SK-MEL-5 (cell line): ENCODE measurements around the gene PFKL. TPM values are rescaled to one million over a fixed set of nuclear protein-coding genes. Genes with fewer than 3 reads are reported as not detected.

Experiments used
- DNase-seq: peaks from one replicate; pipeline ENCODE4 v3.0.0-alpha.2; 2016; ENCODE audit warnings: low read depth, low spot score
- in situ Hi-C: cut with HindIII; loops from 2 replicates; pipeline ENCODE4 v1.10.0; 2016; ENCODE audit warnings: low sequenced_read_pairs, high pct_unique_total_duplicates, low pct_unique_long_range_greater_than_20kb
- total RNA-seq: library from RNA; depleted of rRNA; stranded (reverse); fragments of >200 nt; shearing (Covaris generic); gene quantifications from 2 replicates; pipeline ENCODE4 v1.2.3, GENCODE V29; 2014

Gene PFKL
- total RNA-seq, 1 experiment from 2014 or later, result 81.4 TPM

DNA sequence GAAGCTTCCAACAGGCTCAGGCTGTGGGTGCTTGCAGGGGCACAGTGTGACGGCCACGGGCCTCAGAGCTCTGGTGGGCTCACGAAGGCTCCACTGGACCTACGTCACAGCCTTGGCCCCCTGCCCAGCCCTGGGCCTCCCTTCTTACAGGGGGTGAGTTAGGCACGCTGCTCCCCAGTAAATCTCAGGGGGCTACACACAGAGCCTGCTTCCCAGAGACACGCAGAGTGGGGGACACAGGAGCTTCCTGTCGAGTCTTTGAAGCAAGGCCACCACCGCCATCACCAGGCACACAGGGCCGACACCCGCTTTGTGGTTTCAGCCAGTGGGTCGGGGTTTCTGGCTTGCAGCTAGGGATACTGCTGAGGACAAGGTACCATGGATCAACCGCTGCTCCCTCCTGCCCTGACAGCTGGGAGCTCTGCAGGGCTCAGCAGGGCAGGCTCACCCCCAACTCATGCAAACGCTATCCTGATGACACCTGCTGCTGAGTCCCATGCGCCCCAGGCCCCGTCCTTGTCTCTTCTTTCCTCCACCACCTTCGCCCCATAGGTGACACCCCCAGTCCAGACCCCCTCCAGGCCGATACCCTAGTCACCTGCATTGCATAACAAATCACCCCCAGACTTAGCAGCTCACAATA lies 44.8 kb downstream of the PFKL start:
- in situ Hi-C loops, result no loop called here
- DNase-seq, result no peak

GRCh38 chr21:44345495-44345894 lies 45.6 kb downstream of the PFKL start:
- DNase-seq, result no peak
- in situ Hi-C loops, result no loop called here

DNA sequence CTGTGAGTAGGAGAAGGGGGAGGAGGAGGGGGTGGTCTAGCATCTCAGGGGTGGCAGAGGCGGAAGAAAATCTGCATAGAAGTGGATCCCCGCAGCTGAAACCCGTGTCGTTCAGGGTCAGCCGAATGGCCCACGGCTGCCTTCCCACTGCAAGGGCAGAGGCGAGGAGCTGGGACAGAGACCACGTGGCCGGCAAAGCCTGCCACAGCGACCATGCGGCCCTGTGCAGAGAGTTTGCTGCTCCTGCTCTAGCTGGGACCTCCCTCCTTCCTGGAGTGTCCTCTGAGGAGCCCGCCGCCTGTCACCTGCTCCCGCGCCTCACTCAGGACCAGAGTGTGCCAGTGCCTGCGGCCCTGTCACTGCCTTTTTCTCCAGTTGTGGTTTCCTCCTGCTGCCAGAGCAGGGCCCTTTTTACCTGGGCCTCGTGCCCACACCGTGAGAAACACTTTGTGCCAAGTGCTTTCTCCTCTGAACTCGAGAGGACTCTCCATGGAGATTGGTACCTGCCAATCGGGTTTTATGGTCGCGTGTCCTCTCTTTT lies 48.1 kb downstream of the PFKL start:
- in situ Hi-C loops, result no loop called here
- no peak for DNase-seq

GRCh38 chr21:44348861-44349260 lies 49.0 kb downstream of the PFKL start:
- DNase-seq, result no peak
- in situ Hi-C loops, result no loop called here

DNA sequence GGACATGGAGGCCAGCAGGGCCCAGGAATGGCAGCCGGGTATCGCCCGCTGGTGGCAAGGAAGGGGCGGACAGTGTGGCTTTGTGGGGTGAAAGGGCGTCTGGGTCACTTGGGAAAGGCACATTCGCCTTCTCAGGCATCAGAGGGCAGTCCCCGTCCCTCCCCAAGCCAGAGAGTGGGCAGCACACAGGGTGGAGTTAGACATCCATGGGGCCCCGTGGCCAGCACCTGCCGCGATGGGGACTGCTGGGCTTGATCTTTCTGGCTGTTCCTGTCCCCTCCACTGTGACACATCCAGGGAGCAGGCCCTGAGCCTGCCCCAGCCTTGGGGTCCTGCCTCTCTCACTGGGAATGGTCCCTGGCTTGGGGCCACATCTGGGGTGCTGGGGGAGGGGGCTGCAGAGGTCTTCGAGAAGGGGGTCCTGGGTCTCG lies 49.6 kb downstream of the PFKL start:
- in situ Hi-C loops, result no loop called here
- DNase-seq, result no peak

GRCh38 chr21:44349847-44350772 lies 50.3 kb downstream of the PFKL start:
- no peak for DNase-seq
- in situ Hi-C loops, result no loop called here

DNA sequence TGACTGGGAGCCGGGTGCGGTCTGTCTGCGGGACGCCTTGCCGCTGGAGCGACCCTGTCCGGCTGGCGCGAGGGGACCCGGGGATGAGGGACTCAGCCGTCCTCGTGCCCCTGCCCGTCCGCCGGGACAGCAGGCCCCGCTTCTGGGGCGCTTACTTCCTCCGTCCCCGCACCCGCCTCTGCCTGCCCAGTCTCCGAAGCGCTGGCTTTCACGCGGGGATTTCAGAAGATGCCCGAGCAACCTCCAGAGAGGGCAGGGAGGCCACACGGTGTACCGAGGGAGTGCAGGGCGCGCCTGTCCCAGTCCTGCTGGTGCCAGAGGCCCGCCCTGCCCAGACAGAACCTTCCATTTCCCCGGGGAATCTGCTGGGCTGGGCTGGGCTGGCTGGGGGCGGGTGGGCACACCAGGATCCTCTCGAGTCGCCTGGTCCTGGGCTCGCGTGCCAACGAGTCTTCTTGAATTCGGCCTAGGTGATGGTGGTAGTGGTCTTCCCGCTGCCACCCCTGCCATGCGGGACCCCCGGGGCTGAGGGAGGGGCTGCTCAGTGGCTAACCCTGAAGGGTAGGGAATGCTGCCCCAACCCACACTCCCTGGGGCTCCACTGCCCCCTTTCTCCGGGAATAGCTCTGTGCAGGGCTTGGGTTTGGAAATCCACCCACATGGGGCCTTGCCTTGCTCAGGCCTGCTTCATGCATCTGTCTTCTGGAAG lies 51.1 kb downstream of the PFKL start:
- in situ Hi-C loops, result no loop called here
- no peak for DNase-seq

DNA sequence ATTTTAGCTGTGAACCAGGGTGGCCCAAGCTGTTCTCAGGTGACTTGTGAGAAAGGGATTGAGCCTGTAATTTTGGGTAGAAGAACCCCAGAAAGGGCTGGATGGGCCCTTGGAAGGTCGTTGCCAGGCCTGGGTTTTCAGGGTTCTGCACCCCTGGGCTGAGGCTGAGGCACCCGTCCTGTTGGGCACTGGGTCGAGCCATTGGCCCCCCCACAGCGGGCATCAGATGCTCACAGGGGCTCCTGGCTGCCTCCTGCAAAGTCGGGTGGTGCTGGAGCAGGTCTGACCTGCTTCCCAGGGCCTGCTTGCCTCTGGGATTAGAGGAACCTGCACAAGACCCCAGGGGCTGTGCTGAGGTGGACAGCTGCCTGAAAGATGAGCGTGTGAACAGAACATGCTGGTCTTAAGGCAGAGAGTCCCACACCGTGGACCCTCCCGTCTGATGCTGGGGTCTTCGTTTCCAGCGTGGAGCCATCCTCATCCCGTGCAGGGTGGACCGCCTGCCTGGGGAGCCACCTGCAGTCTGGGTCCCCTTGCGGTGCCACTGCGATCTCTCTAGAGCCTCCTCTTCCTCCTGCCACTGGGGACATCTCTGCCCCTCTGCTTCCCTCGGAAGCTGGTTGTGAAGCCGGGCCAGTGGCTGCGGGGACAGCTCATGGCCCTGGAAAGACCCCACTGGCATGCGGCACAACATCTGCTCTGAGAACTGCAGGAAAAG lies 51.8 kb downstream of the PFKL start:
- DNase-seq, result no peak
- in situ Hi-C loops, result no loop called here

DNA sequence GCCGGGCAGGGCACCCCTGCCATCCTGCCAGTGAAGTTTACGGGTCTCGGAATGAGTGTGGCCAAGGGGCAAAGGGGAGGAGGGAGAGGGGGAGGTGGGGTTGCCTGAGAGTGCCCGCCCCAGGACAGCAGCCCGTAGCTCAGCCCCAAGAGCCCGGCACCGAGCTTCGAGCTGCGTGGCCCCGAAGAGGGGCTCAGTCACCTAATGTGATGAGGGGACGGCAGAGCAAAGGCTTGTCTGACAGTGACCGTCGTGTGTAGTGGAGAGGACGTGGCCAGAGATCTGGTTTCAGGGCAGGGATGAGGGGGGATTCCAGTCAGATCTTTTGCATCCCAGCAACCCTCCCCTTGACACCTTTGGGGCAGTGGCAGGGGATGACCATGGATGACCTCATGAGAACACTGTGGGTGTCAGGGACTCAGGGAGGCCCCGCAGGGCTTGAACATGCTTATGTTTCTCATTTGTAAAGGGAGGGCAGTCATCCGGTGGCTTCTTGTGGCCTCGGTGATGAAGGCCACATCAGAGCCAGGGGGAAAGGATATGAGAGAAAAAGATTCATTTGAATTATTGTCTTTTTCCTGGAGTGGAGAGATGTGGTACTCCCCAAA lies 52.5 kb downstream of the PFKL start:
- in situ Hi-C loops, result no loop called here

GRCh38 chr21:44353191-44353970 lies 53.5 kb downstream of the PFKL start, which contains the start of gene TRPM2:
TRPM2 (plus strand) TSS chr21:44353621; CDS start chr21:44353701, 80 bp downstream.
- in situ Hi-C loops, result no loop called here
- DNase-seq, result no peak

More for the DNA sequence above, 52.5 kb downstream of the PFKL start:
- DNase-seq, result no peak

GRCh38 chr21:44354001-44354405 lies 54.1 kb downstream of the PFKL start:
- in situ Hi-C loops, result no loop called here
- no peak for DNase-seq

GRCh38 chr21:44354775-44355771 lies 55.2 kb downstream of the PFKL start:
- DNase-seq, result no peak
- in situ Hi-C loops, result no loop called here

DNA sequence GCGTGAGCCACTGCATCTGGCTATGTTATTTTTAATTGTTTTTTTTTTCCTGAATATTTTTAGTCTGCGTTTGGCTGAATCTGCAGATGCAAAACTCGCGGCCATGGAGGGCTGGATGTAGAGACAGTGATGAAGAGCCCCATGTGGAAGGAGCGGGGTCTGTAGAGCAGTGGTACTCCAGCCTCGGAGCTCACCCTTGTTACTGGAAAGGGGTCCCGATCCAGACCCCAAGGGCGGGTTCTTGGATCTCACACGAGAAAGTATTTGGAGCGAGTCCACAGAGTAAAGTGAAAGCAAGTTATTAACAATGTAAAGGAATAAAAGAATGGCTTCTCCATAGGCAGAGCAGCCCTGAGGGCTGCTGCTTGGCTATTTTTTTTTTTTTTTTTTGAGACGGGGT lies 56.3 kb downstream of the PFKL start:
- in situ Hi-C loops, result no loop called here
- DNase-seq, result no peak

- in situ Hi-C loops, result no loop called here
- no peak for DNase-seq
Measured at GRCh38 chr21:44356636-44357035, 56.8 kb downstream of the PFKL start.

DNA sequence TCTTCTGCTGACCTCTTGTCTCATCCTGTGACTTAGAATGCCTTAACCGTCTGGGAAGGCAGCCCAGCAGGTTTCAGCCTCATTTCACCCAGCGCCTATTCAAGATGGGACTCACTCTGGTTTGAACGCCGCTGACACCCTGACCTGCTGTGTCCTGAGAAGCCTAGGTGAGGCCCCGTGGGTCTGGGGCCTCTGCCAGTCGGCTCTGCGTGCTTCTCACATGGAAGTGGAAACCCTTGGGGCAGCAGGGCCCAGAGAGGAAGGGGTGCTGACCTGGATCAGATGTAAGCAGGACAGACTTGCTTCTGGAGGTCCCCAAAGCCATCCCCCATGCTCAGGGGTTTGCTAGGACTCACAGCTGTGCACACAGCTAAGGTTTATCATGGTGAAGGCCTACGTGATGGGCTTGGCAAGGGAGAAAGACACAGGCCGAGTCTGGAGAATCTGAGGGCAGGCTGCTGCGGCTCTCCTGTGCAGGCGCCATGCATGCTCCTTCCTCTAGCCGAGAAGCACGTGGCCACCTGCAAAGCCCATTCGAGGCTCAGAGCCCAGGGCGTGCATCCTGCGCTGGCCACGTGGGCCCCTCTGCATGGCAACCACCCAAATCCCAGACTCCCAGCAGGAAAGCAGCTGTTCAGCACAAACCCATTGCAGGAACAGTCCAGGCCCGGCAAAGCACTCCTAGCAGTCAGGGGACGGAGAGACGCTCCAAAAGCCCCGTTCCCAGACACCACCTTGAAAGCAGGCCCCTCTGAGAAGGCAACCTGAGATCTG lies 57.4 kb downstream of the PFKL start:
- in situ Hi-C loops, result no loop called here
- no peak for DNase-seq
